Common myeloid progenitor, CD34-positive (primary cell): ENCODE measurements around the gene MAP3K10.
"Not testable (repeated sequence)": the region's sequence is repeated elsewhere in the genome, so short reads cannot be mapped to it uniquely, and the experiment has no call there.

Source experiments
- CTCF ChIA-PET: fragments of 350-600 bp; sonication (Branson Sonifier 250); formaldehyde crosslinking; loops from one replicate; lab custom pipeline; 2021; ENCODE audit warnings: antibody characterized with exemption; lab: Charles Lee
- POLR2A ChIA-PET: fragments of 350-600 bp; sonication (Branson Sonifier 250); formaldehyde crosslinking; loops from one replicate; lab custom pipeline; 2021; ENCODE audit warnings: antibody characterized with exemption; lab: Charles Lee
- DNase-seq, 3 donors: peaks; one replicate each; pipeline versions ENCODE4 v3.0.0 to v3.0.0-alpha.2; 2013
- H3K27ac ChIP-seq, 2 experiments: 1 replicate in 1 of 2; 2 replicates in 1 of 2; pipeline ENCODE4 v1.7.0; 2013; ENCODE audit warnings: inconsistent platforms in 2 of 2, low read length in 2 of 2, mild to moderate bottlenecking in 2 of 2, low read depth in 1 of 2, moderate library complexity in 1 of 2; ENCODE audit not compliant: severe bottlenecking in 2 of 2, insufficient read depth in 1 of 2, poor library complexity in 1 of 2
- H3K27me3 ChIP-seq, 5 experiments: replicated peaks in 2 of 5; 1 replicate in 3 of 5; 2 replicates in 2 of 5; pipeline versions ENCODE4 v1.6.1 to v1.7.0; 2013; ENCODE audit warnings: low read length in 4 of 5, mild to moderate bottlenecking in 2 of 5, moderate library complexity in 2 of 5, inconsistent platforms in 1 of 5; ENCODE audit not compliant: insufficient read depth in 5 of 5, control insufficient read depth in 4 of 5
- H3K36me3 ChIP-seq, 4 experiments: 1 replicate in 2 of 4; 2 replicates in 2 of 4; pipeline versions ENCODE4 v1.6.1 to v1.7.0; 2013; ENCODE audit warnings: low read length in 3 of 4, control low read depth in 1 of 4, mild to moderate bottlenecking in 1 of 4; ENCODE audit not compliant: control insufficient read depth in 4 of 4, insufficient read depth in 4 of 4
- H3K4me1 ChIP-seq, 4 experiments: 1 replicate in 3 of 4; 2 replicates in 1 of 4; pipeline versions ENCODE4 v1.6.1 to v1.7.1; 2013; ENCODE audit warnings: low read length in 3 of 4, mild to moderate bottlenecking in 3 of 4, control low read depth in 1 of 4, inconsistent platforms in 1 of 4, moderate library complexity in 1 of 4; ENCODE audit not compliant: control insufficient read depth in 4 of 4, insufficient read depth in 4 of 4; ENCODE audit errors: control extremely low read depth in 1 of 4
- H3K4me3 ChIP-seq, 7 experiments: 1 replicate in 4 of 7; 2 replicates in 3 of 7; pipeline versions ENCODE4 v1.5.1 to v1.7.0; 2013; ENCODE audit warnings: mild to moderate bottlenecking in 7 of 7, low read length in 6 of 7, moderate library complexity in 6 of 7, inconsistent platforms in 2 of 7, low read depth in 2 of 7, control low read depth in 1 of 7; ENCODE audit not compliant: insufficient read depth in 4 of 7, control insufficient read depth in 1 of 7; ENCODE audit errors: extremely low read depth in 1 of 7
- H3K9me3 ChIP-seq, 5 experiments: 1 replicate in 4 of 5; 2 replicates in 1 of 5; pipeline versions ENCODE4 v1.6.1 to v1.7.1; 2013; ENCODE audit warnings: low read length in 4 of 5, mild to moderate bottlenecking in 2 of 5, inconsistent platforms in 1 of 5, low read depth in 1 of 5, moderate library complexity in 1 of 5; ENCODE audit not compliant: control insufficient read depth in 4 of 5, insufficient read depth in 2 of 5; ENCODE audit errors: control extremely low read depth in 1 of 5
- WGBS: methylation state at CpG from one replicate; pipeline ENCODE4 v1.1.5; 2013; ENCODE audit not compliant: insufficient coverage; 5-methylcytosine and 5-hydroxymethylcytosine counted together

MAP3K10 gene

GRCh38 chr19:40157059-40157458, 34.2 kb upstream of the MAP3K10 start:
- ChIA-PET POLR2A (no interaction called here), CTCF (interaction anchor here (1.0 to 2.4 kb wide), 4 partner anchors 11 to 62 kb away, joined by 4 to 9 read pairs (median 5); partner anchors contain the start of gene TTC9B)
- Histone ChIP-seq H3K27me3 (no peaks in the 10 kb centered on the region), H3K36me3 (no peaks in the 10 kb centered on the region), H3K4me3 (no peak overlapping the region), H3K9me3 (peaks cover 0 to 5% (median 0%) of the 10 kb centered on the region in 5 experiments), H3K27ac (no peak overlapping the region), H3K4me1 (peaks cover 0 to 14% (median 3%) of the 10 kb centered on the region in 4 experiments)
- peak in 1 of 3 donors; percentile 47 for DNase-seq
- 86% methylated on average over 3 of the region's 6 CpGs for WGBS

GRCh38 chr19:40159744-40160143, 31.5 kb upstream of the MAP3K10 start:
- no peaks in the 10 kb centered on the region for H3K27me3 ChIP-seq

GRCh38 chr19:40162104-40162503, 29.1 kb upstream of the MAP3K10 start:
- Histone ChIP-seq H3K27me3 (no peaks in the 10 kb centered on the region), H3K4me3 (no peak overlapping the region), H3K4me1 (peaks cover 2 to 28% (median 10%) of the 10 kb centered on the region in 4 experiments), H3K9me3 (no peaks in the 10 kb centered on the region), H3K27ac (no peak overlapping the region), H3K36me3 (no peaks in the 10 kb centered on the region)
- no CpG with 5 or more reads among the region's 3 CpGs for WGBS
- no peak for DNase-seq
- POLR2A ChIA-PET, result no interaction called here
- CTCF ChIA-PET, result interaction anchor here (0.6 to 1.7 kb wide), 5 partner anchors 15 to 27 kb away, joined by 3 to 7 read pairs (median 3); no protein-coding TSS in a partner anchor

More at GRCh38 chr19:40159744-40160143, 31.5 kb upstream of the MAP3K10 start:
- Histone ChIP-seq H3K9me3 (peaks cover 0 to 5% (median 0%) of the 10 kb centered on the region in 5 experiments), H3K36me3 (no peaks in the 10 kb centered on the region), H3K4me3 (no peak overlapping the region), H3K4me1 (peaks cover 2 to 24% (median 7%) of the 10 kb centered on the region in 4 experiments), H3K27ac (peak overlapping the region in 1 of 2 experiments; percentile 25)
- CTCF ChIA-PET, result interaction anchor here (0.9 to 1.7 kb wide), 5 partner anchors 13 to 58 kb away, joined by 3 to 8 read pairs (median 3); partner anchors contain the start of gene TTC9B
- WGBS, result 55% methylated on average over 3 of the region's 5 CpGs
- DNase-seq, result peak in 2 of 3 donors; percentile 60 to 79
- POLR2A ChIA-PET, result interaction anchor here (0.6 kb wide), 1 partner anchor 12 kb away, joined by 6 read pairs; no protein-coding TSS in a partner anchor

GRCh38 chr19:40163541-40164129, 27.6 kb upstream of the MAP3K10 start:
- no peak overlapping the region for H3K27ac ChIP-seq
- ChIA-PET CTCF (interaction anchor here (0.6 to 3.0 kb wide), 3 partner anchors 13 to 76 kb away, joined by 3 to 30 read pairs (median 3); no protein-coding TSS in a partner anchor), POLR2A (no interaction called here)
- H3K9me3 ChIP-seq, result no peaks in the 10 kb centered on the region
- no peaks in the 10 kb centered on the region for H3K36me3 ChIP-seq
- H3K27me3 ChIP-seq, result no peaks in the 10 kb centered on the region
- peaks cover 2 to 28% (median 10%) of the 10 kb centered on the region in 4 experiments for H3K4me1 ChIP-seq
- WGBS, result 28% methylated on average over 2 of the region's 4 CpGs
- DNase-seq, result peak in 2 of 3 donors; percentile 55 to 65
- H3K4me3 ChIP-seq, result no peak overlapping the region

- Histone ChIP-seq H3K36me3 (no peaks in the 10 kb centered on the region), H3K9me3 (no peaks in the 10 kb centered on the region), H3K27ac (no peak overlapping the region), H3K4me3 (no peak overlapping the region), H3K27me3 (no peaks in the 10 kb centered on the region), H3K4me1 (peaks cover 2 to 28% (median 11%) of the 10 kb centered on the region in 4 experiments)
- ChIA-PET CTCF (interaction anchor here (0.9 to 3.0 kb wide), 12 partner anchors 11 to 109 kb away, joined by 3 to 30 read pairs (median 4); no protein-coding TSS in a partner anchor), POLR2A (no interaction called here)
- 5% methylated on average over 10 of the region's 10 CpGs for WGBS
- DNase-seq, result peak; percentile 74 to 89 (median 87)
Observed at GRCh38 chr19:40165362-40165937, 25.8 kb upstream of the MAP3K10 start.

GRCh38 chr19:40169482-40170302, 21.5 kb upstream of the MAP3K10 start:
- H3K4me1 ChIP-seq, H3K9me3 ChIP-seq, H3K36me3 ChIP-seq, H3K4me3 ChIP-seq, H3K27me3 ChIP-seq, POLR2A ChIA-PET, DNase-seq, H3K27ac ChIP-seq: not testable (repeated sequence)
- CTCF ChIA-PET, result interaction anchor here (0.9 kb wide), 1 partner anchor 12 kb away, joined by 3 read pairs; no protein-coding TSS in a partner anchor
- WGBS, result 93% methylated on average over 15 of the region's 30 CpGs
